Raji (cell line): ENCODE data around the gene LAMA1.

Source experiments
- POLR2A ChIP-seq: IDR thresholded peaks from 2 replicates; pipeline ENCODE4 v1.6.1; 2011; ENCODE audit warnings: low read depth, low read length, control low read depth; ENCODE audit not compliant: insufficient read depth

The LAMA1 gene

DNA sequence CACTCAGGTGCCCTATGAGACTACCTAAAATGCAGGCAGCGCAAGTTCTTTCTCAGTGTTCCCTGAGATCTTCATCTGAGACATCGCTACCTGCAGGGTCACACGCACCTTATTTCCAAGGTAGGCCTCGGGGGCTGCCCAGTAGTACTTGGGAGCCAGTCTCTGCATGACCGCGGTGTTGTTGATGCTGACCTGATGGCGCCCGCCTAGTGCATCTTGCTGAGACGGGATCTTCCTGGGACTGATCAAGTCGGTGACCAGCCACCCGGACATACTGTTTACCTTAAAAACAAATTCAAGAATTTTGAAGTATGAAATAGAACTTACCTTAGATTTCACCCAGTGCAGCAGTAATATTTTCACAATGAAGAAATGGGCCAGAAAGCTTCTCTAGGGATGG lies 80.1 kb downstream of the LAMA1 start:
- TF ChIP-seq POLR2A = no peak

DNA sequence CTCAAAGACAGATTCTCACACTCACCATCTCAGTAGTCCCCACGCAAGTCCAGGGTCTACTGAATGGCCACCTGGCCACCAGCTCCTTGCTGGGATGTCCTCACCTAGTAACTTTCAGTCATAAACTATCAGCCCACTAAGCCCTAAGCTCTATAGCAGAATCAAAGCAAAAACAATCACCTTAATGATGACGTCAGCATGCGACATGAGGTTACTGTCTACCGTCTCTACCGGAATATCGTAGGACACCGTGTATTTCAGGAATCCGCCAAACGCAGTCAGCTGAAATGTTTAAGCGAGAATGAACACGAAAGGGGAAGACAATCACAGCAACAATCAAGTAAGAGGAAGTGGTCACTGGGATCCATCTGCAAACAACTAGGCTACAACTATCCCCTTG lies 81.8 kb downstream of the LAMA1 start:
- no peak for TF ChIP-seq POLR2A

DNA sequence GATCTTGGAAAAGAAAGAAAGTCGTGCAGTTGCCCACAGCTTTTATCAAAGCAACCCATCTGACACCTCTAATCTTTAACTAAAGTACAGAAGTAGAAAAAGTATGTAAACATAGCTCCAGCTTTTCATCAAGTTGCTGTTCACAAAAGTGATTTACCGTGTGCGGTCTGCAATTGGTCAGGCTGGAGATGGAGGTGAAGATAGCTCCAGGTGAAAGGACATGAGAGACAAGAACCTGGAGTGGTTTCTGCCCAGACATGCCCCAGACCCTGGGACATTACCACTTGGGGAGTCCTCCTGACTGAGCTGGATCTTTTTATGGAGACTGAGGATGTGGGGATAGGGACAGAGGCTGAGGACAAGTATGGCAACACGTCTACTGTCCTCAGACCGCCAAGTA lies 82.7 kb downstream of the LAMA1 start:
- no peak for TF ChIP-seq POLR2A

DNA sequence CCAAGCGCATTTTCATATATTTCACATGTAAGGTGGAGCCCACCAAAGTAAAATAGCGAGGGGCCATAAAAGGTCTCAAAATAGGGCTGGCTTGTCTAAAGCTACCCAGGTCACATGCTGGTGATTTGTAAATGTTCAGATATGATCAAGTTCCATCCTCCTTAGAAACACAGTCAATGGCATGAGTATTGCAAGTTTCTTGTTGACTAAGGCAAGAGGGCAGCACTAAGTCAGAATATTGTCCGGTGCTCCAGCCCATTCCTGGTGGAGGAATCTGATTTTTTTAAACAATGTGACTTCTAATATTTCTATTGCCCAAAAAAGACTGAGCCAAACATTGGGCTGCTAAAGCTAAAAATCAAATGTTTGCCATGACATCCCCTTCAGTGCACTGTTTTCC lies 85.1 kb downstream of the LAMA1 start:
- TF ChIP-seq POLR2A = no peak

DNA sequence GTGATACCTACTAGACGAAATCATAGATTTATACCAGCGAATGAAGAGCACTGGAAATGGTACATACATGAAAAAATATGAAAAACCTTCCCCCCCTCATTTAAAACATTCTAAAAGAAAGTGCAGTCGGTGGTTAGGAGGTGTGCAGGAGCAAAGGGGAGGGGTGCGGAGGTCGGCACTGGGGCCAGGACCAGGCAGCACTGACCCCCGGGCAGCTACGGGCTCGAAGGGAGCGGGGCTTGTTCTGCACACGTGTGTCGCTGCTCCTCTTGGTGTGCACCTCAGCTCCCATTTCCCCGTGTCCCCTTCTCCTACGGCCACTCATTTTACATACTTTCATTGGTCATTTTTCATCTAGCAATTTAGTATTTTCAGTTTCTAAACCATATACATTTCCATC lies 89.0 kb downstream of the LAMA1 start:
- TF ChIP-seq POLR2A = no peak

DNA sequence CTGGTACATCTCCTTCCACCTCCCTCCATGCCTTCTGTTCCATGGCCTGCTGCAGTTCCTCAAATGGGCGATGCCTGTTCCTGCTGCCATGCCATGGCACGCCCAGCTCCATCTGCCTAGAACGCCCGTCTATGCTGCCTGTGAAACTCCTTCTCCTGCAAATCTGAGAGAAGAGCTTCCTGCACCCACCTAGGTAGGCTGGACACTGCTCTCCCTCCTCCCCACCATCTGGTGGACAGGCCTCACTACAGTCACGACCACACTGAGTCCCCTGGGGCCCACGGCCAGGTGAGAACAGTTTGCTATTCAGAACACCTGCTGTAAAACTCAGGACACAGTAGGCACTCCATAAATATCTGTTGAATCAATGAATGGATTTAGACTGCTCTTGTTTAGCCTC lies 92.4 kb downstream of the LAMA1 start:
- TF ChIP-seq POLR2A = no peak

DNA sequence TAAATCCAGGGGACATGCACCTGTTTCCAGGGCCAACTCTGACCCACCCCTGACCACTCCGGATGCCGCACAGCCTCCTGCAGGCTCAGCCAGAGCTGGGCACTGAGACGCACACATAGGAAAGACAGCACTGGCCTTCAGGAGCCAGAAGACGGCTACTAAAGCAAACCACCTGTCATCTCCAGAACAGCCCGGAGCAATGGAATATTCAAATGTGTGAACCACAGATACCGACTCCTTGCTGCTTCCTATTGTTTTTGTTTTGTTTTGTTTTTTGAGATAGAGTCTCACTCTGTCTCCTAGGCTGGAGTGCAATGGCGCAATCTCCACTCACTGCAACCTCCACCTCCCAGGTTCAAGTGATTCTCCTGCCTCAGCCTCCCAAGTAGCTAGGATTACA lies 94.0 kb downstream of the LAMA1 start:
- TF ChIP-seq POLR2A = no peak

DNA sequence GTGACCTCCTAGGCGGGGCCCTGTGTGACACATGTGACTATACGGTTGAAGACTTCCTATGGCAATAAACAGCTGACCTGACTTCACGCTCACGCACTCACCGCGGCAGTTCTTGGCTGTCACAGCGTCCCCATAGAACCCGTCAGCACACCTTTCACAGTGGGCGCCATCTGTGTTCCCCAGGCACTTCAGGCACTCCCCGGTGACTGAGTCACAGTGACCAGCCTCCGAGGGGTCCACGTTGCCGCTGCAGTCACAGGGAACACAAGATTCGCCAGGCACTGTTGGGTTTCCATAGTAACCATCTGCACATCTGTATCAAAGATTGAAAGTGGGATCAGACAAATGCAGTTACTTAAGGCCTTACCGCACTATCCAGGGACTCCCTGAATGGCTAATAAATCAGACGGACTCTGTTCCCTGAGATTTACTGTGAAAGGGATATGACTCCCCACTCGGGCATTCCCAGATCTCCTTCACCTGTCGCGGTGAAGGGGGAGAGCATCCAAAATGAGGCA lies 94.5 kb downstream of the LAMA1 start:
- no peak for TF ChIP-seq POLR2A

DNA sequence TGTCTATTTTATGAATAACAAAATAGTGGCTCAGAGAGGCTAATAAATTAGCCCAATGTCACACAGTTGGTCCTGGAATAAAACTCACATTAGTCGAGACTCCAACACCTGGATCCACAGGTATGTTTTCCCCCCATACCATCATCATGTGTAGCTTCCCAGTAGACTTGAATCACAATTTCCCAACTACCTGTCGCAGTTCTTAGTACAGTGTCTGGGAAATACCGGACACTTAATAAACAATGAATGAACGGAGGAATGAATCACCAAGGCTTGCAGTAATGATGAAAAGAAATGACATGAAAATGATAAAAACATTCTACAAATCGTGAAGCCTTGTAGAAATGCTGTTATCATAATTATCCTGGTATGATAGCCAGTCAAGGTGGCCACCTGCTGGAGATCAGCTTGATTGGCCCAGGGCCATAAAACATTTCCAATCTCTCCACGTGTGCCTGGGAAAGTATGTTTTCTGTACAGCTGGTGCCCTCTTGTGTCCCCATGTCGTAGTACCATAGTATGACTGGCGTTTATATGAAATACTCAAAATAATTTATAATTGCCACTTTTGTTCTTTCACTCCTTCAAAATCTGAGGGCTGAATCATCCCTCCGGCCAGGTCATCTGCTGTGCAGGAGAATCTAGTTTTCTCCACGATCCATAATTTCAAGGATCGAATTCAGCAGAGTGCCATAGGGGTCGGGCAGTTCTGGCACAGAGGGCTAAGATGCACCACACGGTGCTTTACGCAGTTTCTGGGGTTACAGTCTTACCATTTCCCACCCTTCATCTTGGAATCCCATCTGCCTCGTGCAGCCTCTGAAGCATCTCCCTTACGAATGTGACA lies 95.4 kb downstream of the LAMA1 start:
- no peak for TF ChIP-seq POLR2A

DNA sequence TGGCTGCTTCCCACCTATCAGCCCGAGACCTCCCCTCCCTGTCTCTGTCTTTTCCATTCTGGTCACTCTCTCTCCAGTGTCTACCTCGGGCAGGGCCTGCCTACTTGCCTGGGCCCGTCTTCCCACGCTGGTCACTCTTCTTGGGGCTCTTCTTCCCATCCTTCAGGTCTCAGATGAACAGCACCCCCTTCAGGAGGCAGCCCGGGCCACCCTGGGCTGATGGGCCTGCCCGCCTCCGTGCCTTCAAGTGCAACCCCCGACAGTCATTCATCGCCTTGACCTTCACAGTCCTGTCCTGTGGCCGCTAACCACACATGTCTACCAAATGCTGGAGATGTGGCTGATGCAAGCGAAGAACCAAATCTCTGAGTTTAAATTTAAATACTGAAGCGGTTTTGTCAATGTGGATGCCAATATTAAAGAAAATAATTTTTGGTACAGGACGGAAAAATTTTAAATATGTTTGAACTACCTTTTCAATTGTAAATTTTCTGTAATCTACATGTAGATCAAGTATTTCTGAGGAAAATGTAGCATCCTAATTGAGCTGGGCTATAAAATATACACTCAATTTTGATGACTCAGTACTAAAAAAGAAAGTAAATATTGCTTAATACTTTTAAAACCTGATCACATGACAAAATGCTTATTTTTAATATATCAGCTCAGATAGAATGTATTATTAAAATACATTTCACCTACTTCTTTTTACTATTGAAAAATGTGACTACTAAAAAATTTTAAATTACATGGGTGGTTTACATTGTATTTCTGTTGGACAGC lies 96.4 kb downstream of the LAMA1 start:
- TF ChIP-seq POLR2A = no peak

DNA sequence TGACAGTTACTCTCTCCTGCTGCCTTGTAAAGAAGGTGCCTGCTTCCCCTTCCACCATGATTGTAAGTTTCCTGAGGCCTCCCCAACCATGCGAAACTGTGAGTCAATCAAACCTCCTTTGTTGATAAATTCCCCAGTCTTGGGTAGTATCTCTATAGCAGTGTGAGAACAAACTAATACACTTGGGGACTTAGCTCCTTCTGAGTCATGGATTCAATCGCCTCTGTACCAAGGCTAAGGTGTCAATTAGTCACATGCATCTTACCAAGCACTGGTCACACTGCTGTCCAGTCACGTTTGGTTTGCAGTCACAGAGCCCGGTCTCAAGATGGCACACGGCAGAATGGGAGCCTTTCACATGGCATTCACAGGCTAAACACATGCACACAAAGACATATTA lies 100.6 kb downstream of the LAMA1 start:
- TF ChIP-seq POLR2A = no peak

DNA sequence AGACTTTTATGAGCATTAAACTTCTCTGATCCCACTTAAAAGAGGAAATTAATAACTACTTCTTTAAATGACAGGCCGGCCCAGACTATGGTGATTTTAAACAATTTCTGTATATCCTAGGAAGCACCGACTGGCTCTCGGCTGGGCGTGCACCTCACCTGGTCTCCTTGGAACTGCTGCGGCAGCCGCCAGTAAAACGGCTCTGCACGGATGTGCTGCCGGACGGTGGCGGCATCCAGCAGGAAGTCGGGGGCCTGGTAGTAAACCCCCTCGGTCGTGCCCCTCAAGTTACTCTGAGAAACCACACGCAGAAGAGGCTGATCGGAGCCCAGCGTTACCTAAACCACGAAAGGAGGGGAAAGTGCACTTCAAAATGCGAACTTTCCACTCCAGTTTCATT lies 106.5 kb downstream of the LAMA1 start:
- TF ChIP-seq POLR2A = no peak

DNA sequence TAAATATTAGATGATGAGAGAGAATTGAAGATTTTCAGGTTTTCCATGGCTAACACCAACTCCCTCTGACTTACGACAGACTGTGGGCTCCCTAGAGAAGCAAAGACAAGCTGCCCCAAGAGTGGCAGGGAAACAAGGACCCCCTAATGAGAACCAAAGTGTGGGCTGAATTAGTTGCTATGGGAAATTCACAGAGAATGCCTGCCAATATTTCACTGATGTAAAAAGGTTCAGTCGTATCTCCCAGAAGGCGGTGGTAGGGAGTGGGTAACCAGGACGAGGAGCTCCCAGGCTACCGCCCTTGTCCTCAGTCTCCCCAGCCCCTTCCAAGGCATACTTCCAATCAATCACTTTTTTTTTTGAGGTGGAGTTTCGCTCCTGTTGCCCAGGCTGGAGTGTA lies 113.6 kb downstream of the LAMA1 start:
- no peak for TF ChIP-seq POLR2A

DNA sequence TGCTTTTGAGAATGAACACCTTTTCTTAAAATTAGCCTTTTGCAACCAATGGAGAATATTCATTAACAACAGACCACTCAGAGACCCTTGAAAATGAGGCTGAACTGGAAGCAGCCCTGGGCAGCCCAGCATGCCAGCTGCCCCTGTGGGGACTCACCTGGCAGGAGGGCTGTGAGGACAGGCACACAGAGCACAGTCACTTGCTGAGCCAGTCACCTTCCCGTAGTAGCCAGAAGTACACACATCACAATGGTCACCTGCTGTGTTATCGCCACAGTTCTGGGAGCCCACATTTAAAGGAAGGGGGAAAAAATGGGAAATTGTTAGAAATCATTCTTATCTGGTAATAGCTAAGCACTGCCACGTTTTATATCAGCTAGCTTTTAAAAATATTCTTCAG lies 115.5 kb downstream of the LAMA1 start:
- no peak for TF ChIP-seq POLR2A

DNA sequence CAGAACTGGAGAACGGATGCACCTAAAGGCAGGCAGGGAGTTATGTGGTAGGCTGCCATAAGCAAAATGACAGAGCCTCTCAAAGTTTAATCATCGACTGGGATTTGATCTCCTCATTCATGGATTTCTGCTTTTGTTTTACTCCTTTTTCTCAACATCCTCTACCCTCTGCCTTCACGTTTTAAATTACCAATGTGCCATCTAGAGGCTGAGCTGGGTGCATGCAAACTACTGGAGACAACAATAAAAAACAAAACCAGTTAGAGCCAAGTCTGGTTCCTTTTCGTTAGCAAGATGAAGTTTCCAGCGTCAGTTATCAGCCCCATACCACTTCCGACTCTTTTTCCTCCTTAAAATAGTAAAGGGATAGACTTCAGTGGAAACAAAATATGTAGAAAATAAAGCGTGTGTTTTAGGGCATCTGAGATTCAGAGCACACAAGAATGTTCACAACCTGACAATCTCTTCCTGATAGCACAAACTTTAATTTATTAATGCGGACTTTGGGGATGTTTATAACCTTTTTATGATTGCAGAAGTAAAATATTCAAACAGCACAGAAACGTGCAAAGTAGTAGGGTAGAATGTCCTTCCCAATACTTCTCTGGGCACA lies 117.0 kb downstream of the LAMA1 start:
- no peak for TF ChIP-seq POLR2A

DNA sequence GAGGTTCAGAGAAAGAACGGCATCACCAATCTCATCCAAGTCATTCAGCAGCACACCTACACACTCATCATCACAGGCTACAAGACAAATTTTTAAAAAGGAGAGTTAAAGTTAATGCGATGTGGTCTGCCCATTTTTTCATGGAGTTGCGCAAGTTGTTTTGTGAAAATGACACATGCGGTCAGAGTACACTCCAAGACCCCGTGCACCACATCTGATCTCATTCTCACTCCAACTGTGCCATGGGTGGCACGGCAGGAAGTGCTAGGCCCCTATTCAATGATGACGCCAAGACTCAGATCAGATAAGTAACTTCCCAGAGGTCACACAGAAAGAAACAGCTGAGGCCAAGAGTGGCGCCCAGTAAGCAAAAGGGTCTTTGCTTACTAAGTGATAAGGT lies 119.8 kb downstream of the LAMA1 start:
- no peak for TF ChIP-seq POLR2A
